Epithelial cell of esophagus (primary cell): ENCODE results near the gene MAP2.

Experiments
- DNase-seq: peaks from one replicate; pipeline ENCODE4 v3.0.0; 2010; ENCODE audit warnings: low read depth
- H3K4me3 ChIP-seq: 2 replicates; pipeline ENCODE4 v1.5.1; 2011; ENCODE audit warnings: mild to moderate bottlenecking, low read length, control low read depth
- TF ChIP-seq, protein P1 (sequence below): IDR thresholded peaks from 2 replicates; pipeline ENCODE4 v1.5.1; 2011; ENCODE audit warnings: low read depth, mild to moderate bottlenecking, low read length, control low read depth, inconsistent platforms; ENCODE audit not compliant: insufficient read depth; ENCODE audit errors: missing control alignments

Gene MAP2

DNA sequence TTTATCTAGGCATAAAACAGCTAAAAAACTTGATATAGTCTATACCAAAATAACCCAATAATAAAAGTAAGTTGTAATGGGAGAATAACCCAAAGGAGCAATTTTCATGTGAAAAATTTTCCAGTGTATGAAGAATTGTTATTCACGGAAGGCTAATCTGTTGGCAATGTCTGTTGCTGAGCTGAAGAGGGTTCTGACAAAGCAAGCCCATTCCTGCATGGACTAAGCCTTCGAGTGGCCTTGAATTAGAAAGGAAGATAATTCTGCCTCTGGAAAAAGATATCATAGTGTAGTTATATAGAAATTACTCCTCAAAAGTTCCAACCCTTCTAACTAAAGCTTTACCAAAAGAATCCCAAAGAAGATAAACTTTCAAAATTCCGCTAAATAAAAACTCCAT is 101.5 kb downstream of the MAP2 start:
- DNase-seq = no peak
- H3K4me3 ChIP-seq = no peak overlapping the region

DNA sequence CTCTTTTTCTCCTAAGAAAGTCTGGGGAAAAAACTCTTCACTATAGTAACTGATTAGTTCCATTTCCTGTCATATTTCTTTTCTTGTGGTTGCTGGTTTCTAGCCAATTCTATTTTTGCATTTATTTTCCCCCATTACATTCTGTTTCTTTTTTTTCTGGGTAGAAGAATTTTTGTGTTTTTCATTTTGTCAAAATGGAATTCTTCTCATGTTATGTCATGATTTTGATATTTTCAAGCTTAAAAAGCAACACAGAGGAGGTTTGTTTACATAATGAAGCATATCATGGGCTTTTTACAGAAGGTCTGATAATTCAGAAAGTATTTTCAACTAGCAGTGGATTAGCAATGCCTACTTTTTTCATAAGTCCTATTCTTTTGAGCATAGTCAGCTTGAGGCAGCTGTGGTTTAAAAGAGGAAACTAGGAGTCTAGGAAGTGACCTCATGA is 102.0 kb downstream of the MAP2 start:
- TF ChIP-seq, protein P1, sequence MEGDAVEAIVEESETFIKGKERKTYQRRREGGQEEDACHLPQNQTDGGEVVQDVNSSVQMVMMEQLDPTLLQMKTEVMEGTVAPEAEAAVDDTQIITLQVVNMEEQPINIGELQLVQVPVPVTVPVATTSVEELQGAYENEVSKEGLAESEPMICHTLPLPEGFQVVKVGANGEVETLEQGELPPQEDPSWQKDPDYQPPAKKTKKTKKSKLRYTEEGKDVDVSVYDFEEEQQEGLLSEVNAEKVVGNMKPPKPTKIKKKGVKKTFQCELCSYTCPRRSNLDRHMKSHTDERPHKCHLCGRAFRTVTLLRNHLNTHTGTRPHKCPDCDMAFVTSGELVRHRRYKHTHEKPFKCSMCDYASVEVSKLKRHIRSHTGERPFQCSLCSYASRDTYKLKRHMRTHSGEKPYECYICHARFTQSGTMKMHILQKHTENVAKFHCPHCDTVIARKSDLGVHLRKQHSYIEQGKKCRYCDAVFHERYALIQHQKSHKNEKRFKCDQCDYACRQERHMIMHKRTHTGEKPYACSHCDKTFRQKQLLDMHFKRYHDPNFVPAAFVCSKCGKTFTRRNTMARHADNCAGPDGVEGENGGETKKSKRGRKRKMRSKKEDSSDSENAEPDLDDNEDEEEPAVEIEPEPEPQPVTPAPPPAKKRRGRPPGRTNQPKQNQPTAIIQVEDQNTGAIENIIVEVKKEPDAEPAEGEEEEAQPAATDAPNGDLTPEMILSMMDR = no peak
- H3K4me3 ChIP-seq = no peak overlapping the region
- peak; percentile 29 for DNase-seq

More for the DNA sequence above, 101.5 kb downstream of the MAP2 start:
- TF ChIP-seq, protein P1 = no peak

DNA sequence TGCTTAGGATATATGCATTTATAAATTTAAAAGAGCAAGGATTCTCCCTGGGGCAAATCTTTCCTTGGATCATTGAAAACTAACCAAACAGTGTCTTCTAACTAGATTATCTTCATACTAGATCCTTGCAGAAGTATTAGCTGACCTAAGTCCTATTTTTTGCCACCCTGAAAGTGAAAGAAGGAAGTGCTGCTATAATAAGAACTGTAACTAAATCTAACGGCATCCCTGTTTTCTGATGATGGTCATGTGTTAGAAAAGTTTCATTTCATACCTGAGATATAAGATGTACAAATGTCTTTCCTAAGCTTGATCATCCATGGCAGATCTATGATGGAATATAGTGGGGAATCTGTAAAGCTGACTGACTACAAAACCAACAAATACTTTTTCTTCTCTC is 102.7 kb downstream of the MAP2 start:
- H3K4me3 ChIP-seq = no peak overlapping the region
- DNase-seq = no peak
- TF ChIP-seq, protein P1 = no peak

DNA sequence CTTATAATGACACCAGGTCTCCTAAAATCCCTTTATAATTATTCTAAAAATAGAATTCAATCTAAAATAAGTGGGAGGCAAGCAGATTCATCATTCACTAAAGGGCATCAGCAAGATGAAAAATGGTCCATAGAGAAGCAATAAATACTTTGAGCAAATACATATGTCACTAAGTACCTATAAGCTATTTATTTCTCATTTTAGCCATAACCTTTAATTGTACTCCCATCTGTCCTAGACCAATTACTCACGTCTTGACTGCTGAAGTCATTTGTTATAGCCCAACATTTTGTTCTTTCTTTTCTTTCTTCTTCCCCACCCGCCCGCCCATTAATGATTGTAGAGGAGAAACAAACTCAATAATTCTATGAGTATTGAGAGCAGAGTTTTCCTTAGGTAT is 105.7 kb downstream of the MAP2 start:
- TF ChIP-seq, protein P1 = no peak
- no peak overlapping the region for H3K4me3 ChIP-seq
- DNase-seq = no peak

DNA sequence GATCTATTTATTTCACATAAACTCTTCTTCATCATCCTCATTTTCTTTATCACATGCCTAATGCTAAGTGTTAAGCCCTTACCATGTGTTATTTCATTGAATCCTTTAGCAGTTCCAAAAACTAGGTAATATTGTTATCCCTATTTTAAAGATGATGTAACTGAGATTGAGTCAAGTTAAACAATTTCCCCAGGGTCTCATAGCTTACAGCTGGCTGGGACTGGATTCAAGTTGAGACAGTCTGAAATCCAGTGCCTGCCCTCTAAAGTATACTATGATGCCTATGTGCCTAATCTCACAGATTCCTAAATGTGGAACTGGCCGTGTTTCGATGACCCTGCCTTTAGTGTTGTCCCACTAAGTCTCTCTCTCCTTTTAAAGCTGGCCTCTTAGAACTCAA is 108.5 kb downstream of the MAP2 start:
- TF ChIP-seq, protein P1 = no peak
- H3K4me3 ChIP-seq = no peak overlapping the region
- DNase-seq = no peak

DNA sequence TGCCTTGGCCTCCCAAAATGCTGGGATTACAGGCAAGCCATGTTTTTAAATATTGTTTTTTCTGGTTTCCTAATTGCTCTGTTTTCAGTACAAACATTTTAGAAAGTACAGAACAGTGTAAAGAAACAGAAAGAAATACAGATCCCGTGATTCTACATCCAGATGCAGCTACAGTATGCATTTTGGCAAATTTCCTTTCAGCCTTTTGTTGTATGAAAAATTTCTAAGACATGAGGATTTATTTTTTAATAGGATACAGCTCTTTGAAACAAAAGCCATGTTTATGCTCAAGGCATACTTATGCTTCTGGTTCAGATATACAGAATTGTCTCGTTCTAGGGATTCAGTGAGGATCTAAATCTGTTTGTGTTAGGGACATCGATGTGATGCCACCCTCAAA is 109.5 kb downstream of the MAP2 start:
- no peak overlapping the region for H3K4me3 ChIP-seq
- TF ChIP-seq, protein P1 = no peak
- no peak for DNase-seq

DNA sequence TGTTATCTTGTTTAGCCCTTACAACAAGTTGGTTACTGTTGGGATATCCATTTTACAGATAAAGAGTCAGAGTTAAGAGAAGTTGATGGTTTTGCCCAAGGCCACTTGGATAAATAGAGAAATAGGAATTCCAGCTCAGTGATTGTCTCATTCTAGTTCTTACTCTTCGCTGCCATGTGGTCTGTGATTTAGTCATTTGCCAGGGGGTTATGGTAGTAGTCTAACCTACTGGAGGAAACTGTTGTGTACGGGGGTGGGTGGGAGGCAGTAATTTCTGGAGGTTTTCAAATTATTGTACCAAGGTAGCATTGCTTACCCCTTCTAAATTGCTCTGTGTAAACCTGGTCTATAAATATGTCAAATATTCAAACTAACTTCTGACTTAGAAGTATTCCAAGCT is 110.4 kb downstream of the MAP2 start:
- TF ChIP-seq, protein P1 = no peak

More for the DNA sequence above, 110.4 kb downstream of the MAP2 start:
- no peak for DNase-seq
- H3K4me3 ChIP-seq = no peak overlapping the region
